NCI-H1417 treated with DMSO at 0.1 percent for 48 hours (cell line): ENCODE measurements around the gene NECTIN3.

ENCODE experiments used
- DNase-seq: peaks from one replicate; lab custom pipeline; 2025; lab: John Stamatoyannopoulos, UW

Gene NECTIN3

GRCh38 chr3:111071257-111072030 lies at the start of gene NECTIN3:
Gene NECTIN3, plus strand, starts transcription at chr3:111071816. Its CDS starts 202 bp downstream, at chr3:111072018.
- DNase-seq, result no peak

- DNase-seq, result no peak
These were observed 43.7 kb upstream of the NECTIN3 start for GRCh38 chr3:111027868-111028267.

GRCh38 chr3:111031538-111031937 lies 40.1 kb upstream of the NECTIN3 start:
- DNase-seq, result no peak

GRCh38 chr3:111032677-111033076 lies 38.9 kb upstream of the NECTIN3 start:
- DNase-seq, result no peak

- DNase-seq, result no peak
These were observed 38.1 kb upstream of the NECTIN3 start for GRCh38 chr3:111033470-111034050.

- no peak for DNase-seq
These were observed 36.3 kb upstream of the NECTIN3 start for GRCh38 chr3:111035316-111035715.

- no peak for DNase-seq
These were observed 35.7 kb upstream of the NECTIN3 start for GRCh38 chr3:111035902-111036301.

GRCh38 chr3:111040959-111041358 lies 30.7 kb upstream of the NECTIN3 start:
- no peak for DNase-seq

- DNase-seq, result no peak
These were observed 26.1 kb upstream of the NECTIN3 start for GRCh38 chr3:111045564-111045963.

GRCh38 chr3:111047042-111047441 lies 24.6 kb upstream of the NECTIN3 start:
- DNase-seq, result no peak

- no peak for DNase-seq
These were observed 23.7 kb upstream of the NECTIN3 start for GRCh38 chr3:111047812-111048435.

- DNase-seq, result no peak
These were observed 20.3 kb upstream of the NECTIN3 start for GRCh38 chr3:111051354-111051753.

GRCh38 chr3:111068574-111068973 lies 3.0 kb upstream of the NECTIN3 start:
- DNase-seq, result no peak

GRCh38 chr3:111069974-111070771 lies 1.4 kb upstream of the NECTIN3 start:
- DNase-seq, result no peak

- DNase-seq, result no peak
These were observed 802 bp upstream of the NECTIN3 start for GRCh38 chr3:111070772-111071256.

- DNase-seq, result no peak
These were observed 660 bp downstream of the NECTIN3 start for GRCh38 chr3:111072031-111072921.

- DNase-seq, result no peak
These were observed 1.6 kb downstream of the NECTIN3 start for GRCh38 chr3:111073218-111073617.

GRCh38 chr3:111076732-111077131 lies 5.1 kb downstream of the NECTIN3 start:
- no peak for DNase-seq

- DNase-seq, result no peak
These were observed 5.8 kb downstream of the NECTIN3 start for GRCh38 chr3:111077369-111077768.

GRCh38 chr3:111080413-111080812 lies 8.8 kb downstream of the NECTIN3 start:
- DNase-seq, result no peak

GRCh38 chr3:111081008-111081545 lies 9.5 kb downstream of the NECTIN3 start:
- no peak for DNase-seq
